ENCODE data around the gene FGD5. TPM values are rescaled to one million over a fixed set of nuclear protein-coding genes. Genes with fewer than 3 reads are reported as not detected.

The FGD5 gene
- total RNA-seq, 3 donors from 2014 or later, result 7.3 to 28.2 (median 18.7) TPM

GRCh38 chr3:14933820-14934425 is 115.2 kb downstream of the FGD5 start:
- intact Hi-C loops (cut with DNase I; ENCODE audit: low total_unique reads), result no loop called here
- Histone ChIP-seq H3K9me3 (no peaks in the 10 kb centered on the region), H3K4me1 (no peaks in the 10 kb centered on the region), H3K36me3 (no peaks in the 10 kb centered on the region), H3K4me3 (no peak overlapping the region), H3K27ac (no peak overlapping the region), H3K27me3 (no peaks in the 10 kb centered on the region)
- no peak for TF ChIP-seq POLR2AphosphoS5 (IDR thresholded peaks at IDR 0.05)
- TF ChIP-seq POLR2A (IDR thresholded peaks at IDR 0.05), result no peak
- no peak for TF ChIP-seq CTCF (IDR thresholded peaks at IDR 0.05)
- no peak for DNase-seq (ENCODE audit: low spot score in 2 of 2)

- DNase-seq (ENCODE audit: low spot score in 2 of 2), result no peak
- Histone ChIP-seq H3K4me3 (no peak overlapping the region), H3K27ac (no peak overlapping the region), H3K27me3 (no peaks in the 10 kb centered on the region), H3K4me1 (no peaks in the 10 kb centered on the region), H3K9me3 (no peaks in the 10 kb centered on the region), H3K36me3 (no peaks in the 10 kb centered on the region)
- no peak for TF ChIP-seq POLR2A (IDR thresholded peaks at IDR 0.05)
- no peak for TF ChIP-seq POLR2AphosphoS5 (IDR thresholded peaks at IDR 0.05)
- no peak for TF ChIP-seq CTCF (IDR thresholded peaks at IDR 0.05)
- intact Hi-C loops (cut with DNase I; ENCODE audit: low total_unique reads), result no loop called here
Observed at GRCh38 chr3:14935592-14936345, 117.0 kb downstream of the FGD5 start.

GRCh38 chr3:14938954-14939353 is 120.2 kb downstream of the FGD5 start:
- no peaks in the 10 kb centered on the region for H3K9me3 ChIP-seq
- no peak overlapping the region for H3K27ac ChIP-seq
- H3K27me3 ChIP-seq, result no peaks in the 10 kb centered on the region
- no peaks in the 10 kb centered on the region for H3K4me1 ChIP-seq
- no peak overlapping the region for H3K4me3 ChIP-seq
- intact Hi-C loops (cut with DNase I; ENCODE audit: low total_unique reads), result no loop called here
- H3K36me3 ChIP-seq, result peaks cover 7% of the 10 kb centered on the region
- TF ChIP-seq POLR2AphosphoS5 (IDR thresholded peaks at IDR 0.05) (no peak), CTCF (IDR thresholded peaks at IDR 0.05) (no peak), POLR2A (IDR thresholded peaks at IDR 0.05) (no peak)
- no peak for DNase-seq (ENCODE audit: low spot score in 2 of 2)

GRCh38 chr3:14941871-14942270 is 123.1 kb downstream of the FGD5 start:
- Histone ChIP-seq H3K9me3 (no peaks in the 10 kb centered on the region), H3K4me1 (no peaks in the 10 kb centered on the region), H3K27me3 (no peaks in the 10 kb centered on the region), H3K27ac (no peak overlapping the region), H3K4me3 (no peak overlapping the region), H3K36me3 (peaks cover 7% of the 10 kb centered on the region)
- no peak for TF ChIP-seq POLR2A (IDR thresholded peaks at IDR 0.05)
- no peak for TF ChIP-seq POLR2AphosphoS5 (IDR thresholded peaks at IDR 0.05)
- no peak for TF ChIP-seq CTCF (IDR thresholded peaks at IDR 0.05)
- no peak for DNase-seq (ENCODE audit: low spot score in 2 of 2)
- intact Hi-C loops (cut with DNase I; ENCODE audit: low total_unique reads), result loop anchor here (10.0 kb wide), 1 partner anchor 263 kb away; the partner anchor contains the start of gene CAPN7

- intact Hi-C loops (cut with DNase I; ENCODE audit: low total_unique reads), result loop anchor here (10.0 kb wide), 1 partner anchor 262 kb away; the partner anchor contains the start of gene CAPN7
- no peak overlapping the region for H3K27ac ChIP-seq
- no peaks in the 10 kb centered on the region for H3K4me1 ChIP-seq
- no peaks in the 10 kb centered on the region for H3K9me3 ChIP-seq
- TF ChIP-seq POLR2A (IDR thresholded peaks at IDR 0.05) (no peak), POLR2AphosphoS5 (IDR thresholded peaks at IDR 0.05) (no peak), CTCF (IDR thresholded peaks at IDR 0.05) (no peak)
- no peak for DNase-seq (ENCODE audit: low spot score in 2 of 2)
- H3K36me3 ChIP-seq, result peaks cover 7% of the 10 kb centered on the region
- H3K27me3 ChIP-seq, result no peaks in the 10 kb centered on the region
- H3K4me3 ChIP-seq, result no peak overlapping the region
Observed at GRCh38 chr3:14943042-14943441, 124.3 kb downstream of the FGD5 start.
